HEK293T (cell line): ENCODE results near the gene MMD2.

ENCODE experiments used
- BHLHE40 ChIP-seq: fragments of 450-650 bp; IDR thresholded peaks from 2 replicates; pipeline ENCODE4 v1.6.1; 2016; ENCODE audit warnings: mild to moderate bottlenecking, moderate library complexity, borderline replicate concordance
- CTBP1 ChIP-seq: fragments of 450-650 bp; IDR thresholded peaks from 2 replicates; pipeline ENCODE4 v1.6.1; 2016; ENCODE audit warnings: borderline replicate concordance
- ELF4 ChIP-seq: fragments of 450-650 bp; IDR thresholded peaks from 2 replicates; pipeline ENCODE4 v1.6.1; 2017; ENCODE audit warnings: antibody characterized with exemption
- FOXA1 ChIP-seq: fragments of 450-650 bp; IDR thresholded peaks from 2 replicates; pipeline ENCODE4 v1.6.1; 2016; ENCODE audit warnings: mild to moderate bottlenecking
- FOXK2 ChIP-seq: fragments of 450-650 bp; IDR thresholded peaks from 2 replicates; pipeline ENCODE4 v1.6.1; 2016; ENCODE audit warnings: mild to moderate bottlenecking
- FOXM1 ChIP-seq: fragments of 450-650 bp; IDR thresholded peaks from 2 replicates; pipeline ENCODE4 v1.6.1; 2017; ENCODE audit warnings: mild to moderate bottlenecking, borderline replicate concordance
- NFRKB ChIP-seq: fragments of 450-650 bp; IDR thresholded peaks from 2 replicates; pipeline ENCODE4 v1.6.1; 2016; ENCODE audit warnings: mild to moderate bottlenecking, moderate library complexity
- PKNOX1 ChIP-seq: fragments of 450-650 bp; IDR thresholded peaks from 2 replicates; pipeline ENCODE4 v1.6.1; 2016
- SP1 ChIP-seq: fragments of 450-650 bp; IDR thresholded peaks from 2 replicates; pipeline ENCODE4 v1.6.1; 2017
- TARDBP ChIP-seq: fragments of 450-650 bp; IDR thresholded peaks from 2 replicates; pipeline ENCODE4 v1.6.1; 2016
- ZNF384 ChIP-seq: fragments of 450-650 bp; IDR thresholded peaks from 2 replicates; pipeline ENCODE4 v1.6.1; 2016

DNA sequence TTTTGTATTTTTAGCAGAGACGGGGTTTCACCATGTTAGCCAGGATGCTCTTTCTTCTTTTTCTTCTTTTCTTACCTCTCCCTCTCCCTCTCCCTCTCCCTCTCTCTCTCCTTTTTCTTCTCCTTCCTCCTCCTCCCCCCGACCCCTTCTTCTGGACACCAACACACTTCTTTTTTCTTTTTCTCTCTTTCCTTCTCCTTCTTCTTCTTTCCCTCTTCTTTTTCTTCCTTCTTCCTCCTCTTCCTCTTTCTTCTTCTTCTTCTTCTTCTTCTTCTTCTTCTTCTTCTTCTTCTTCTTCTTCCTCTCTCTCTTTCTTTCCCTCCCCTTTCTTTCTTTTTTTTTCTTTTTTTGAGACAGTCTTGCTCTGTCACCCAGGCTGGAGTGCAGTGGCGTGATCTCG is 14.0 kb downstream of the MMD2 start:
- TF ChIP-seq SP1 (no peak), FOXA1 (no peak), NFRKB (no peak), FOXM1 (no peak), FOXK2 (no peak), ELF4 (no peak), BHLHE40 (no peak), CTBP1 (no peak), PKNOX1 (no peak), ZNF384 (no peak), TARDBP (no peak)
